K562 (cell line): ENCODE results near the gene KBTBD6. TPM values are rescaled to one million over a fixed set of nuclear protein-coding genes. Genes with fewer than 3 reads are reported as not detected.
"Not testable (repeated sequence)": the region's sequence is repeated elsewhere in the genome, so short reads cannot be mapped to it uniquely, and the experiment has no call there.

ENCODE experiments used
- ATAC-seq: fragments of 200-7000 bp; cut with Tn5 transposase; 3 replicates; pipeline ENCODE4 v1.9.1; 2020; ENCODE audit warnings: moderate library complexity
- BruUV-seq: library from RNA; stranded (reverse); fragments of 400-500 nt; replicated peaks from 2 replicates; lab custom pipeline; 2021; lab: Mats Ljungman, UMichigan
- CTCF ChIA-PET: fragments of 300-600 bp; formaldehyde crosslinking; extraction: SDS; loops from one replicate; lab custom pipeline; 2021; ENCODE audit warnings: low intra/inter-chr PET ratio; lab: Yijun Ruan, JAX
- POLR2A ChIA-PET: fragments of 300-600, 350-650 bp; sonication (Branson Sonifier 250); formaldehyde crosslinking; extraction: SDS; loops from one replicate; lab custom pipeline; 2021; ENCODE audit warnings: antibody characterized with exemption, inconsistent platforms; lab: Yijun Ruan, JAX
- DNase-seq, 4 experiments: peaks; one replicate each; pipeline versions ENCODE4 v3.0.0 to v3.0.0-alpha.2; 2011 to 2018; ENCODE audit warnings: low spot score in 3 of 4, mixed read lengths in 3 of 4; ENCODE audit errors: extremely low read depth in 1 of 4
- FAIRE-seq: peaks from 2 replicates; lab custom pipeline; 2011; peaks lifted over from hg19 to GRCh38; lab: Jason Lieb, UNC
- H2AFZ ChIP-seq: 2 replicates; pipeline ENCODE4 v1.6.0; 2011; ENCODE audit warnings: low read depth, low read length, control low read depth, inconsistent platforms
- H3K27ac ChIP-seq: fragments of 200-600 bp; 3 replicates; pipeline ENCODE4 v1.8.0; 2011; ENCODE audit warnings: low read depth, mild to moderate bottlenecking, control low read depth, inconsistent platforms, low read length, moderate library complexity, mixed read lengths; ENCODE audit errors: extremely low read depth
- H3K27me3 ChIP-seq, 2 experiments: fragments of 300-600 bp in 1 of 2; 2 replicates in 1 of 2; 3 replicates in 1 of 2; pipeline versions ENCODE4 v1.6.0 to v1.8.0; 2011; ENCODE audit warnings: inconsistent platforms in 2 of 2, low read length in 2 of 2, mild to moderate bottlenecking in 1 of 2, mixed read lengths in 1 of 2, moderate library complexity in 1 of 2; ENCODE audit not compliant: control insufficient read depth in 2 of 2, insufficient read depth in 2 of 2
- H3K36me3 ChIP-seq: fragments of 300-600 bp; 3 replicates; pipeline ENCODE4 v1.8.0; 2011; ENCODE audit warnings: mild to moderate bottlenecking, low read length, inconsistent platforms; ENCODE audit not compliant: control insufficient read depth, insufficient read depth
- H3K4me1 ChIP-seq, 2 experiments: fragments of 200-600 bp in 1 of 2; replicated peaks in 1 of 2; 2 replicates in 1 of 2; 3 replicates in 1 of 2; pipeline versions ENCODE4 v1.5.1 to v1.8.0; 2011; ENCODE audit warnings: inconsistent platforms in 2 of 2, low read length in 2 of 2, mild to moderate bottlenecking in 1 of 2, mixed read lengths in 1 of 2, moderate library complexity in 1 of 2; ENCODE audit not compliant: control insufficient read depth in 2 of 2, insufficient read depth in 2 of 2
- H3K4me2 ChIP-seq: 2 replicates; pipeline ENCODE4 v1.6.1; 2011; ENCODE audit warnings: low read length, control low read depth, inconsistent platforms, mixed read lengths; ENCODE audit not compliant: insufficient read depth
- H3K4me3 ChIP-seq: fragments of 200-600 bp; sonication (generic), shearing (Covaris generic); 2 replicates; pipeline ENCODE4 v1.5.1; 2016; ENCODE audit warnings: control low read depth, inconsistent platforms
- H3K79me2 ChIP-seq: fragments of 200-600 bp; 3 replicates; pipeline ENCODE4 v1.8.0; 2011; ENCODE audit warnings: low read length, inconsistent platforms; ENCODE audit not compliant: control insufficient read depth, insufficient read depth
- H3K9ac ChIP-seq, 2 experiments: 2 replicates each; pipeline versions ENCODE4 v1.6.0 to v1.6.1; 2011; ENCODE audit warnings: low read depth in 2 of 2, low read length in 2 of 2, control low read depth in 1 of 2, inconsistent platforms in 1 of 2, mild to moderate bottlenecking in 1 of 2, mixed read lengths in 1 of 2; ENCODE audit not compliant: insufficient read depth in 1 of 2
- H3K9me1 ChIP-seq: one replicate; pipeline ENCODE4 v1.6.0; 2011; ENCODE audit warnings: inconsistent platforms, mild to moderate bottlenecking, low read length, moderate library complexity; ENCODE audit not compliant: control insufficient read depth, insufficient read depth
- H3K9me3 ChIP-seq: replicated peaks from 2 replicates; pipeline ENCODE4 v1.5.1; 2011; ENCODE audit warnings: low read depth, low read length, inconsistent platforms; ENCODE audit not compliant: control insufficient read depth, insufficient read depth
- H4K20me1 ChIP-seq: replicated peaks from 2 replicates; pipeline ENCODE4 v1.6.1; 2011; ENCODE audit warnings: low read length, inconsistent platforms, mixed read lengths; ENCODE audit not compliant: control insufficient read depth, insufficient read depth
- CHD1 ChIP-seq: fragments of 200-600 bp; sonication (generic); IDR thresholded peaks from one replicate; pipeline ENCODE4 v1.6.1; 2012; ENCODE audit warnings: mild to moderate bottlenecking, moderate library complexity, low read length, inconsistent platforms
- MIER1 ChIP-seq: fragments of 450-650 bp; IDR thresholded peaks from 2 replicates; pipeline ENCODE4 v1.6.1; 2016; ENCODE audit warnings: antibody characterized with exemption, mild to moderate bottlenecking, low read depth
- RBFOX2 ChIP-seq: fragments of 200-400 bp; formaldehyde crosslinking; IDR thresholded peaks from 2 replicates; pipeline ENCODE4 v1.6.1; 2017; ENCODE audit warnings: low read depth, mild to moderate bottlenecking, low read length, moderate library complexity
- ZFX ChIP-seq: sonication (generic); formaldehyde crosslinking; IDR thresholded peaks from 2 replicates; pipeline ENCODE4 v1.8.0; 2022; ENCODE audit warnings: mild to moderate bottlenecking, missing genetic modification reagents, moderate library complexity
- WGBS: fragments of 100-300 bp; shearing (Covaris generic); methylation state at CpG from one replicate; pipeline ENCODE4 v1.1.6; 2016; ENCODE audit warnings: low coverage, mixed read lengths; ENCODE audit not compliant: insufficient coverage; ENCODE audit errors: missing lambda C conversion rate; 5-methylcytosine and 5-hydroxymethylcytosine counted together
- in situ Hi-C: fragments of 300-500 bp; cut with MboI; formaldehyde crosslinking; loops from 4 replicates; pipeline ENCODE4 v1.15.0; 2018; ENCODE audit warnings: inconsistent platforms, mixed read lengths
- intact Hi-C: fragments of 100-400 bp; cut with micrococcal nuclease; formaldehyde crosslinking; loops from 2 replicates; pipeline ENCODE4 v1.14.2; 2022
- polyA plus RNA-seq, 8 experiments: library from polyadenylated mRNA; depleted of rRNA in 4 of 8; stranded (reverse) in 5 of 8; unstranded in 3 of 8; fragments of >200 nt; fragmentation: Nextera tagmentation in 2 of 8; fragmentation: Illumina TruSeq in 1 of 8; extraction: Ambion mirVana in 2 of 8; extraction: Trizol in 1 of 8; gene quantifications; 2 replicates each; pipeline versions ENCODE4 v1.2.1 to v1.2.3, GENCODE V29; 2011 to 2014; ENCODE audit warnings: inconsistent platforms in 1 of 8, missing spikeins in 1 of 8
- total RNA-seq, 7 experiments: library from RNA; depleted of rRNA in 6 of 7; stranded (reverse); fragments of >200 nt in 6 of 7; fragmentation: Illumina TruSeq in 2 of 7; extraction: Trizol in 2 of 7; gene quantifications; 2 replicates each; pipeline versions ENCODE4 v1.2.1 to v1.2.3, GENCODE V29; 2011 to 2021; ENCODE audit warnings: low replicate concordance in 1 of 7
- TF ChIP-seq, protein P1 (sequence below): fragments of 200-800 bp; sonication (Bioruptor generic); IDR thresholded peaks from 2 replicates; pipeline ENCODE4 v1.6.1; 2017; ENCODE audit warnings: missing genetic modification characterization, missing compliant biosample characterization
- TF ChIP-seq, protein P2 (sequence below): fragments of 450-650 bp; IDR thresholded peaks from 2 replicates; pipeline ENCODE4 v1.6.1; 2016; ENCODE audit warnings: mild to moderate bottlenecking, moderate library complexity

Gene KBTBD6
- total and polyA plus RNA-seq, 9 of the 15 experiments (the other 6 are each of a cell fraction or from before 2014, with no cell fraction given): 1.9 to 4.9 (median 3.2) TPM

DNA sequence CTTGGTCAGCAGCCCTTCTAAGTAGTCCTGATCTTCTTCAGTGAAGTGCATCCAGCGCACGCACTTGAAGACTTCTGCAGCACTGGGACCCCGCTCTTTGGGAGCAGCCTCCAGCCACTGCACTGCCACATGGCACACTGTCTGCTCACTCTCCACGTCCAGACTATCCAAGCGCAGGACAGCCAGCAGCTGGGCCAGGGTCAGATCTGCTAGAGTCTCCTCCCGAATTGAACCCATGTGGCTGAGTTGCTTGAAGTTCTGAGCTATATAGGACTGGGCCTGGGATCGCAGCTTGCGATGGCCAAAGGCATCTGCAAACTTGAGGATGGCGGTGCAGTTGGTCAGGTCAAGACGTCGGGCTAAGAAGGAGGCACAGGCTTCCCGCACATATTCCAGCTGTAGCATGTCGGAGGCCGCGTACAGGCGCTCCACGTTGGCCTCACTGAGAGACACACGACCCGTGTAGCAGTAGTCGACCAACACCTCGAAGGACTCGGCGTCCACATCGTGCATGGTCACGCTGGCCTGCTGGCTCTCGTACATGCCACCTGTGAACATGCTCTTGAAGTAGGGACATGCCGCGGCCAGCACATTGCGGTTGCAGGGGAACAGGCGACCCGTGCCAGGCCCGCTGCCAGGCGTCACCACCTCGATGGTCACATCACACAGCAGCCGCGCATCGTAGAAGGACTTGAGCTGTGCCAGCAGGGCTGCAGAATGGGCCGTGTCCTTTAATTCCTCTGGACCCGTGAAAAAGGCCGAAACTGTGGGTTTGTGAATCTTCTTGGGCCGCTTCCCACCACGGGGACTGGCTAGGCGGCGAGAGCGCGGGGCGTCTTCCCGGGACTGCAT lies 716 bp downstream of the KBTBD6 start:
- peak overlapping the region; percentile 75 for H2AFZ ChIP-seq
- FAIRE-seq, CTCF ChIA-PET, H3K36me3 ChIP-seq, H3K9me1 ChIP-seq, H4K20me1 ChIP-seq, H3K9me3 ChIP-seq, H3K27me3 ChIP-seq: not testable (repeated sequence)
- peak overlapping the region; percentile 85 to 93 for H3K9ac ChIP-seq
- in situ Hi-C loops (loop anchor here (5.0 kb wide), 1 partner anchor 60 kb away; the partner anchor contains the start of gene KBTBD7), intact Hi-C loops (loop anchor here (1.0 to 5.0 kb wide), 3 partner anchors 55 to 70 kb away; partner anchors contain the start of genes KBTBD7 and WBP4)
- peaks cover 57% of the 10 kb centered on the region for H3K79me2 ChIP-seq
- peak overlapping the region; percentile 68 for H3K4me2 ChIP-seq
- H3K4me1 ChIP-seq: peaks cover 11 to 12% of the 10 kb centered on the region in 2 experiments; a peak in 4 of 5 replicates
- H3K4me3 ChIP-seq: peak overlapping the region; percentile 54
- POLR2A ChIA-PET: interaction anchor here (0.6 kb wide), 1 partner anchor 13 kb away, joined by 3 read pairs; no protein-coding TSS in a partner anchor
- BruUV-seq: TSS peak; percentile 71
- ATAC-seq: peak; percentile 8
- H3K27ac ChIP-seq: peak overlapping the region; percentile 84; the same call in 2 of the 3 replicates
- TF ChIP-seq, protein P1, sequence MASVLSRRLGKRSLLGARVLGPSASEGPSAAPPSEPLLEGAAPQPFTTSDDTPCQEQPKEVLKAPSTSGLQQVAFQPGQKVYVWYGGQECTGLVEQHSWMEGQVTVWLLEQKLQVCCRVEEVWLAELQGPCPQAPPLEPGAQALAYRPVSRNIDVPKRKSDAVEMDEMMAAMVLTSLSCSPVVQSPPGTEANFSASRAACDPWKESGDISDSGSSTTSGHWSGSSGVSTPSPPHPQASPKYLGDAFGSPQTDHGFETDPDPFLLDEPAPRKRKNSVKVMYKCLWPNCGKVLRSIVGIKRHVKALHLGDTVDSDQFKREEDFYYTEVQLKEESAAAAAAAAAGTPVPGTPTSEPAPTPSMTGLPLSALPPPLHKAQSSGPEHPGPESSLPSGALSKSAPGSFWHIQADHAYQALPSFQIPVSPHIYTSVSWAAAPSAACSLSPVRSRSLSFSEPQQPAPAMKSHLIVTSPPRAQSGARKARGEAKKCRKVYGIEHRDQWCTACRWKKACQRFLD (CRISPR knock-in tag): peak; percentile 3; the same call in 1 of the 2 replicates
- TF ChIP-seq ZFX (CRISPR knock-in tag) (peak; percentile 17; the same call in 1 of the 2 replicates), RBFOX2 (peak; percentile 77; the same call in 1 of the 2 replicates), CHD1 (peak; percentile 8), MIER1 (0 out of 2 replicates have a peak, but pooled peaks have one; percentile 47)
- TF ChIP-seq, protein P2, sequence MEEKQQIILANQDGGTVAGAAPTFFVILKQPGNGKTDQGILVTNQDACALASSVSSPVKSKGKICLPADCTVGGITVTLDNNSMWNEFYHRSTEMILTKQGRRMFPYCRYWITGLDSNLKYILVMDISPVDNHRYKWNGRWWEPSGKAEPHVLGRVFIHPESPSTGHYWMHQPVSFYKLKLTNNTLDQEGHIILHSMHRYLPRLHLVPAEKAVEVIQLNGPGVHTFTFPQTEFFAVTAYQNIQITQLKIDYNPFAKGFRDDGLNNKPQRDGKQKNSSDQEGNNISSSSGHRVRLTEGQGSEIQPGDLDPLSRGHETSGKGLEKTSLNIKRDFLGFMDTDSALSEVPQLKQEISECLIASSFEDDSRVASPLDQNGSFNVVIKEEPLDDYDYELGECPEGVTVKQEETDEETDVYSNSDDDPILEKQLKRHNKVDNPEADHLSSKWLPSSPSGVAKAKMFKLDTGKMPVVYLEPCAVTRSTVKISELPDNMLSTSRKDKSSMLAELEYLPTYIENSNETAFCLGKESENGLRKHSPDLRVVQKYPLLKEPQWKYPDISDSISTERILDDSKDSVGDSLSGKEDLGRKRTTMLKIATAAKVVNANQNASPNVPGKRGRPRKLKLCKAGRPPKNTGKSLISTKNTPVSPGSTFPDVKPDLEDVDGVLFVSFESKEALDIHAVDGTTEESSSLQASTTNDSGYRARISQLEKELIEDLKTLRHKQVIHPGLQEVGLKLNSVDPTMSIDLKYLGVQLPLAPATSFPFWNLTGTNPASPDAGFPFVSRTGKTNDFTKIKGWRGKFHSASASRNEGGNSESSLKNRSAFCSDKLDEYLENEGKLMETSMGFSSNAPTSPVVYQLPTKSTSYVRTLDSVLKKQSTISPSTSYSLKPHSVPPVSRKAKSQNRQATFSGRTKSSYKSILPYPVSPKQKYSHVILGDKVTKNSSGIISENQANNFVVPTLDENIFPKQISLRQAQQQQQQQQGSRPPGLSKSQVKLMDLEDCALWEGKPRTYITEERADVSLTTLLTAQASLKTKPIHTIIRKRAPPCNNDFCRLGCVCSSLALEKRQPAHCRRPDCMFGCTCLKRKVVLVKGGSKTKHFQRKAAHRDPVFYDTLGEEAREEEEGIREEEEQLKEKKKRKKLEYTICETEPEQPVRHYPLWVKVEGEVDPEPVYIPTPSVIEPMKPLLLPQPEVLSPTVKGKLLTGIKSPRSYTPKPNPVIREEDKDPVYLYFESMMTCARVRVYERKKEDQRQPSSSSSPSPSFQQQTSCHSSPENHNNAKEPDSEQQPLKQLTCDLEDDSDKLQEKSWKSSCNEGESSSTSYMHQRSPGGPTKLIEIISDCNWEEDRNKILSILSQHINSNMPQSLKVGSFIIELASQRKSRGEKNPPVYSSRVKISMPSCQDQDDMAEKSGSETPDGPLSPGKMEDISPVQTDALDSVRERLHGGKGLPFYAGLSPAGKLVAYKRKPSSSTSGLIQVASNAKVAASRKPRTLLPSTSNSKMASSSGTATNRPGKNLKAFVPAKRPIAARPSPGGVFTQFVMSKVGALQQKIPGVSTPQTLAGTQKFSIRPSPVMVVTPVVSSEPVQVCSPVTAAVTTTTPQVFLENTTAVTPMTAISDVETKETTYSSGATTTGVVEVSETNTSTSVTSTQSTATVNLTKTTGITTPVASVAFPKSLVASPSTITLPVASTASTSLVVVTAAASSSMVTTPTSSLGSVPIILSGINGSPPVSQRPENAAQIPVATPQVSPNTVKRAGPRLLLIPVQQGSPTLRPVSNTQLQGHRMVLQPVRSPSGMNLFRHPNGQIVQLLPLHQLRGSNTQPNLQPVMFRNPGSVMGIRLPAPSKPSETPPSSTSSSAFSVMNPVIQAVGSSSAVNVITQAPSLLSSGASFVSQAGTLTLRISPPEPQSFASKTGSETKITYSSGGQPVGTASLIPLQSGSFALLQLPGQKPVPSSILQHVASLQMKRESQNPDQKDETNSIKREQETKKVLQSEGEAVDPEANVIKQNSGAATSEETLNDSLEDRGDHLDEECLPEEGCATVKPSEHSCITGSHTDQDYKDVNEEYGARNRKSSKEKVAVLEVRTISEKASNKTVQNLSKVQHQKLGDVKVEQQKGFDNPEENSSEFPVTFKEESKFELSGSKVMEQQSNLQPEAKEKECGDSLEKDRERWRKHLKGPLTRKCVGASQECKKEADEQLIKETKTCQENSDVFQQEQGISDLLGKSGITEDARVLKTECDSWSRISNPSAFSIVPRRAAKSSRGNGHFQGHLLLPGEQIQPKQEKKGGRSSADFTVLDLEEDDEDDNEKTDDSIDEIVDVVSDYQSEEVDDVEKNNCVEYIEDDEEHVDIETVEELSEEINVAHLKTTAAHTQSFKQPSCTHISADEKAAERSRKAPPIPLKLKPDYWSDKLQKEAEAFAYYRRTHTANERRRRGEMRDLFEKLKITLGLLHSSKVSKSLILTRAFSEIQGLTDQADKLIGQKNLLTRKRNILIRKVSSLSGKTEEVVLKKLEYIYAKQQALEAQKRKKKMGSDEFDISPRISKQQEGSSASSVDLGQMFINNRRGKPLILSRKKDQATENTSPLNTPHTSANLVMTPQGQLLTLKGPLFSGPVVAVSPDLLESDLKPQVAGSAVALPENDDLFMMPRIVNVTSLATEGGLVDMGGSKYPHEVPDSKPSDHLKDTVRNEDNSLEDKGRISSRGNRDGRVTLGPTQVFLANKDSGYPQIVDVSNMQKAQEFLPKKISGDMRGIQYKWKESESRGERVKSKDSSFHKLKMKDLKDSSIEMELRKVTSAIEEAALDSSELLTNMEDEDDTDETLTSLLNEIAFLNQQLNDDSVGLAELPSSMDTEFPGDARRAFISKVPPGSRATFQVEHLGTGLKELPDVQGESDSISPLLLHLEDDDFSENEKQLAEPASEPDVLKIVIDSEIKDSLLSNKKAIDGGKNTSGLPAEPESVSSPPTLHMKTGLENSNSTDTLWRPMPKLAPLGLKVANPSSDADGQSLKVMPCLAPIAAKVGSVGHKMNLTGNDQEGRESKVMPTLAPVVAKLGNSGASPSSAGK: peak; percentile 84
- TF ChIP-seq, all 486 proteins: peak for 6; not testable (repeated sequence) for 480
- DNase-seq: peak in 1 of 4 experiments; percentile 26
- WGBS: 2% methylated on average over 37 of the region's 48 CpGs
